Activated T-cell treated with anti-CD3 and anti-CD28 coated beads for 48 hours (primary cell): ENCODE data around the gene HECTD1.

ENCODE experiments used
- DNase-seq: peaks from one replicate; pipeline ENCODE4 v3.0.0-alpha.2; 2020; ENCODE audit warnings: low read depth

Gene HECTD1

DNA sequence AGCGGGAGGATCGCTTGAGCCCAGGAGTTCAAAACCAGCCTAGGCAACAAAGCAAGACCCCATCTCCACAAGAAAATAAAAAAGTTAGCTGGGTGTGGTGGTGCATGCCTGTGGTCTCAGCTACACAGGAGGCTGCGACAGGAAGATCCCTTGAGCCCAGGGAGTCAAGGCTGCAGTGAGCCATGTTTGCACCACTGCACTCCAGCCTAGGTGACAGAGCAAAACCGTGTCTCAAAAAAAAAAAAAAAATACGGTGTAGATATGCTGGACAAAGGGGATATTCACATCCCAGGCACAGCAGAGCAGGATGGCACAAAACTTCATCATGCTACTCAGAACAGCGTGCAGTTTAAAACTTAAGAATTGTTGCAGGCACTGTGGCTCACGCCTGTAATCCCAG, 156.6 kb downstream of the HECTD1 start:
- no peak for DNase-seq
